KMS-11 (cell line): ENCODE results near the gene AMOTL1.

Experiments used
- H2AFZ ChIP-seq: fragments of 200-600 bp; sonication (generic); 2 replicates; pipeline ENCODE4 v1.6.1; 2016; ENCODE audit warnings: antibody characterized with exemption, mixed run types, low read depth
- H3K27ac ChIP-seq: fragments of 200-600 bp; sonication (generic); 2 replicates; pipeline ENCODE4 v1.6.1; 2016; ENCODE audit warnings: mild to moderate bottlenecking, mixed run types
- H3K27me3 ChIP-seq: fragments of 200-600 bp; sonication (generic); 2 replicates; pipeline ENCODE4 v1.6.1; 2017; ENCODE audit warnings: mild to moderate bottlenecking, low read depth, mixed run types, moderate library complexity; ENCODE audit not compliant: insufficient read depth
- H3K36me3 ChIP-seq: fragments of 200-600 bp; sonication (generic); 2 replicates; pipeline ENCODE4 v1.6.1; 2017; ENCODE audit warnings: mild to moderate bottlenecking, mixed run types; ENCODE audit not compliant: insufficient read depth
- H3K4me1 ChIP-seq: fragments of 200-600 bp; sonication (generic); 2 replicates; pipeline ENCODE4 v1.6.1; 2016; ENCODE audit warnings: mild to moderate bottlenecking, low read depth, mixed run types; ENCODE audit not compliant: poor library complexity, severe bottlenecking
- H3K4me2 ChIP-seq: fragments of 200-600 bp; sonication (generic); 2 replicates; pipeline ENCODE4 v1.7.0; 2016; ENCODE audit warnings: mild to moderate bottlenecking, mixed run types
- H3K4me3 ChIP-seq: fragments of 200-600 bp; sonication (generic); IDR thresholded peaks from 2 replicates; pipeline ENCODE4 v1.6.1; 2017; ENCODE audit warnings: low read depth, low read length, mixed read lengths; ENCODE audit not compliant: insufficient read depth
- H3K79me2 ChIP-seq: fragments of 200-600 bp; sonication (generic); 2 replicates; pipeline ENCODE4 v1.6.1; 2016; ENCODE audit warnings: low read depth, mixed run types; ENCODE audit not compliant: insufficient read depth
- H3K9ac ChIP-seq: fragments of 200-600 bp; sonication (generic); 2 replicates; pipeline ENCODE4 v1.6.1; 2016; ENCODE audit warnings: mild to moderate bottlenecking, mixed run types
- H4K20me1 ChIP-seq: fragments of 200-600 bp; sonication (generic); 2 replicates; pipeline ENCODE4 v1.6.1; 2016; ENCODE audit warnings: mild to moderate bottlenecking, mixed run types; ENCODE audit not compliant: insufficient read depth
- CTCF ChIP-seq: fragments of 200-600 bp; sonication (generic); conservative IDR thresholded peaks from 2 replicates; pipeline ENCODE4 v1.6.1; 2017; ENCODE audit warnings: low read depth, mild to moderate bottlenecking, antibody characterized with exemption, low read length, moderate library complexity, mixed read lengths

Gene AMOTL1

GRCh38 chr11:94754335-94754734 is 13.8 kb upstream of the AMOTL1 start:
- H3K4me2 ChIP-seq, result no peak overlapping the region
- no peaks in the 10 kb centered on the region for H3K36me3 ChIP-seq
- TF ChIP-seq CTCF, result no peak
- no peak overlapping the region for H3K27ac ChIP-seq
- H3K4me3 ChIP-seq, result no peak overlapping the region
- no peaks in the 10 kb centered on the region for H3K79me2 ChIP-seq
- H4K20me1 ChIP-seq, result no peaks in the 10 kb centered on the region
- no peak overlapping the region for H3K9ac ChIP-seq
- H3K27me3 ChIP-seq, result no peaks in the 10 kb centered on the region
- H3K4me1 ChIP-seq, result no peaks in the 10 kb centered on the region
- H2AFZ ChIP-seq, result no peak overlapping the region

GRCh38 chr11:94754819-94755218 is 13.3 kb upstream of the AMOTL1 start:
- TF ChIP-seq CTCF, result no peak
- no peaks in the 10 kb centered on the region for H3K36me3 ChIP-seq
- H3K9ac ChIP-seq, result no peak overlapping the region
- no peaks in the 10 kb centered on the region for H4K20me1 ChIP-seq
- H3K4me2 ChIP-seq, result no peak overlapping the region
- H3K4me3 ChIP-seq, result no peak overlapping the region
- H2AFZ ChIP-seq, result no peak overlapping the region
- no peaks in the 10 kb centered on the region for H3K4me1 ChIP-seq
- H3K27ac ChIP-seq, result no peak overlapping the region
- no peaks in the 10 kb centered on the region for H3K79me2 ChIP-seq
- H3K27me3 ChIP-seq, result no peaks in the 10 kb centered on the region

- no peaks in the 10 kb centered on the region for H3K79me2 ChIP-seq
- H3K4me3 ChIP-seq, result no peak overlapping the region
- no peak overlapping the region for H3K4me2 ChIP-seq
- no peak overlapping the region for H2AFZ ChIP-seq
- no peaks in the 10 kb centered on the region for H4K20me1 ChIP-seq
- H3K27me3 ChIP-seq, result no peaks in the 10 kb centered on the region
- H3K9ac ChIP-seq, result no peak overlapping the region
- H3K27ac ChIP-seq, result no peak overlapping the region
- H3K4me1 ChIP-seq, result no peaks in the 10 kb centered on the region
- H3K36me3 ChIP-seq, result no peaks in the 10 kb centered on the region
- no peak for TF ChIP-seq CTCF
These were observed 12.7 kb upstream of the AMOTL1 start for GRCh38 chr11:94755494-94755893.

- no peaks in the 10 kb centered on the region for H3K36me3 ChIP-seq
- H3K27me3 ChIP-seq, result no peaks in the 10 kb centered on the region
- H3K9ac ChIP-seq, result no peak overlapping the region
- no peaks in the 10 kb centered on the region for H3K79me2 ChIP-seq
- no peak overlapping the region for H2AFZ ChIP-seq
- TF ChIP-seq CTCF, result no peak
- no peaks in the 10 kb centered on the region for H3K4me1 ChIP-seq
- H3K27ac ChIP-seq, result no peak overlapping the region
- H3K4me2 ChIP-seq, result no peak overlapping the region
- H4K20me1 ChIP-seq, result no peaks in the 10 kb centered on the region
- no peak overlapping the region for H3K4me3 ChIP-seq
These were observed 11.0 kb upstream of the AMOTL1 start for GRCh38 chr11:94757037-94757735.
